ENCODE measurements around the gene ZGPAT. TPM values are rescaled to one million over a fixed set of nuclear protein-coding genes. Genes with fewer than 3 reads are reported as not detected.

ZGPAT gene
- total RNA-seq, 6 donors from 2014 or later: 24.8 to 70.2 (median 36.8) TPM

DNA sequence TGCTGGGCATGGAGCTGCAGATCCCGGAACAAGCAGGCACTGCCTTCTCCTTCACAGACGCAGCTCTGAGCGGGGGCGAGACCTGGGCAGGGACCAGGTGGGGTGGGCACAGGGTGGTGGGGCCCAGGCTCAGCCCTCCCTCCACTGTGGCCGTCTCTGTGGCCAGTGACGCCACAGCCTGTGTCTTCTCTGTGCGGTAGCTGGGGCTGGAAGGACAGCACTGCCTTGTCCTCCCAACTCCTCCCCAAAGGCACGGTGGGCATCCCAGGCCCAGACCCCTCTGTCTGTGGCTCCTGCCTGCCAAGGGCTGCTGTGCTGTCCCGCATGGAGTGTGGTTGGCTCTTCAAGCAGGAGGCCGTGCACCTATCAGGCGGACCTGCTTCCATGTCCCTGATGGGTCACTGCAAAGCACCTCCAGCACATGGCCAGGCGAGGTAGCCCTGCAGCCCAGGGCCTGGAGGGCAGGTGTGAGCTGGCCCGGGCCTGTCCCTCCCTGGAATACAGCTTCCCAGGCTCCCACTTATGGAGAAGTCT lies 26.2 kb upstream of the ZGPAT start:
- no peak overlapping the region for H3K4me3 ChIP-seq
- peak overlapping the region in 3 of 4 donors; percentile 38 to 68 (median 66) for H3K27ac ChIP-seq
- H3K27me3 ChIP-seq: no peaks in the 10 kb centered on the region
- no peaks in the 10 kb centered on the region for H3K9me3 ChIP-seq
- peaks cover 0 to 36% (median 10%) of the 10 kb centered on the region in 4 donors for H3K36me3 ChIP-seq
- no peak for TF ChIP-seq EP300 (IDR thresholded peaks at IDR 0.05)
- TF ChIP-seq POLR2A (IDR thresholded peaks at IDR 0.05): no peak
- TF ChIP-seq POLR2AphosphoS5 (IDR thresholded peaks at IDR 0.05): no peak
- TF ChIP-seq, protein P1, sequence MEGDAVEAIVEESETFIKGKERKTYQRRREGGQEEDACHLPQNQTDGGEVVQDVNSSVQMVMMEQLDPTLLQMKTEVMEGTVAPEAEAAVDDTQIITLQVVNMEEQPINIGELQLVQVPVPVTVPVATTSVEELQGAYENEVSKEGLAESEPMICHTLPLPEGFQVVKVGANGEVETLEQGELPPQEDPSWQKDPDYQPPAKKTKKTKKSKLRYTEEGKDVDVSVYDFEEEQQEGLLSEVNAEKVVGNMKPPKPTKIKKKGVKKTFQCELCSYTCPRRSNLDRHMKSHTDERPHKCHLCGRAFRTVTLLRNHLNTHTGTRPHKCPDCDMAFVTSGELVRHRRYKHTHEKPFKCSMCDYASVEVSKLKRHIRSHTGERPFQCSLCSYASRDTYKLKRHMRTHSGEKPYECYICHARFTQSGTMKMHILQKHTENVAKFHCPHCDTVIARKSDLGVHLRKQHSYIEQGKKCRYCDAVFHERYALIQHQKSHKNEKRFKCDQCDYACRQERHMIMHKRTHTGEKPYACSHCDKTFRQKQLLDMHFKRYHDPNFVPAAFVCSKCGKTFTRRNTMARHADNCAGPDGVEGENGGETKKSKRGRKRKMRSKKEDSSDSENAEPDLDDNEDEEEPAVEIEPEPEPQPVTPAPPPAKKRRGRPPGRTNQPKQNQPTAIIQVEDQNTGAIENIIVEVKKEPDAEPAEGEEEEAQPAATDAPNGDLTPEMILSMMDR (IDR thresholded peaks at IDR 0.05): no peak
- DNase-seq (peak in 1 of 2 donors; percentile 62), ATAC-seq (ENCODE audit: low FRiP score in 2 of 2) (no peak)
- peaks cover 10 to 28% (median 17%) of the 10 kb centered on the region in 4 donors for H3K4me1 ChIP-seq
- 97 to 100% methylated on average over 5 to 12 of the region's 13 CpGs for WGBS, 2 donors

DNA sequence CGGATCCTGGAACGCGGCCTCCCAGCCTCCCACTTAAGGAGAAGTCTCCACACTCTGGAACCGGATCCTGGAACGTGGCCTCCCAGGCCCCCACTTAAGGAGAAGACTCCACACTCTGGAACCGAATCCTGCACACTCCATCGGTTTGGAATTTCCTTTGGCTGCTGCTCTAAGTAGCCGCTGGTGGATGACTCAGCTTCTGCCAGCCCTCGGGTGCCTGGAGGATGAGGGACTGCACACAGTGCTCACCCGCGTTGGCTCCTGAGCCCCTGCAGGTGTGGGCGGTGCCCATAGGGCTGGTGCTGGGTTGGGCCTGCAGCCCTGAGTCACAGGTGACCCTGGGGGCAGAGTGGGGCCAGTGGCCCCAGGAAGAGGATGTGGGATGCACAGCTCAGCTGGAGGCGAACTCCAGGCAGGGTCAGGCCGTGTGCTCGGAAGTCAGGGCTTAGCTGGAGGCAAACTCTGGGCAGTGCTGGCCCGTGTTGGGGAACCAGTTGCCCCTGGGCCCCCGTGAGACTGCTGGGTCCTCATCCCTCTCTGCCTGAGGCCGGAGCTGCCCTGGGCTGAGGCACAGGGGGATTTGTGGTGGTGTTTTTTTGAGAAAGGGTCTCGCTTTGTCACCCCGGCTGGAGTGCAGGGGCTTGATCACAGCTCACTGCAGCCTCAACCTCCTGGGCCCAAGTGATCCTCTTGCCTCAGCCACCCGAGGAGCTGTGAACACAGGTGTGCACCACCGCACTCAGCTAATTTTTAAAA lies 25.3 kb upstream of the ZGPAT start:
- Histone ChIP-seq H3K27me3 (no peaks in the 10 kb centered on the region), H3K4me3 (no peak overlapping the region), H3K4me1 (peaks cover 19 to 37% (median 25%) of the 10 kb centered on the region in 4 donors), H3K36me3 (peaks cover 0 to 30% (median 7%) of the 10 kb centered on the region in 4 donors), H3K27ac (peak overlapping the region; percentile 25 to 68 (median 52)), H3K9me3 (no peaks in the 10 kb centered on the region)
- ATAC-seq (ENCODE audit: low FRiP score in 2 of 2): peak; percentile 63 to 77
- peak; percentile 52 to 82 for DNase-seq
- TF ChIP-seq EP300 (IDR thresholded peaks at IDR 0.05): no peak
- peak in 1 of 2 donors; percentile 41 for TF ChIP-seq POLR2AphosphoS5 (IDR thresholded peaks at IDR 0.05)
- TF ChIP-seq, protein P1 (IDR thresholded peaks at IDR 0.05): no peak
- WGBS, 2 donors: 78 to 88% methylated on average over 21 to 22 of the region's 22 CpGs

DNA sequence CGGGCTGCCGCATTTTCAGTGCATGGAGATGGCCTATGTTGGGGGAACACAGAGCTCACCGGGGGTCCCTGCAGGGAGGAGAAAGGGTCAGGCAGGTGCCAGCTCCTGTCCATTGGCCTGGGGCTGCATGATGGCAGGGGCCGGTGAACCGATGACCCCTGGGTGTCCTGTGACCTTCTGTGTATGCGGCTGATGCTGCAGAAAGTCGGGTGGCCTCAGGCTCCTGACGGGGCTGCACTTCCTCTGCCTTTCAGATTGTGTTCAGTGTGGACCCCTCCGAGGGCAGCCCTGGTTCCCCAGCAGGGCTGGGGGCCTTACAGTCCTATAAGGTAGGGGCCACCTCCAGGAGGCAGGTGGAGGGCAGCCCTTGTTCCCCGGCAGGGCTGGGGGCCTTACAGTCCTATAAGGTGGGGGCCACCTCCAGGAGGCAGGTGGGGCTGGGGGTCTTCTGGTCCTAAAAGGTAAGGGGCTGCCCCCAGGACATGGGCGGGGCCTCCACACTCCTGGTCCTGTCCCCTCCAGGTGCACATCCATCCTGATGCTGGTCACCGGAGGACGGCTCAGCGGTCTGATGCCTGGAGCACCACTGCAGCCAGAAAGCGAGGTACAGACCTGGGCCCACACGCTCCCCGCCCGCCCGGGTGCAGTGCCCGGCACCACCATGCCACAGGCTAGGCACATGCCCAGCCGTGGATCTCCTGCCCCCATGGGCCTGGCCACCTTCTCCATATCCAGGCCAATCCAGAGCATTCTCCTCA lies 22.4 kb upstream of the ZGPAT start:
- no peak overlapping the region for H3K4me3 ChIP-seq
- no peaks in the 10 kb centered on the region for H3K27me3 ChIP-seq
- H3K4me1 ChIP-seq: peaks cover 43 to 55% (median 46%) of the 10 kb centered on the region in 4 donors
- H3K36me3 ChIP-seq: peaks cover 0 to 7% (median 0%) of the 10 kb centered on the region in 4 donors
- no peaks in the 10 kb centered on the region for H3K9me3 ChIP-seq
- peak in 1 of 2 donors; percentile 78 for DNase-seq
- peak overlapping the region; percentile 90 to 96 (median 91) for H3K27ac ChIP-seq
- 87 to 93% methylated on average over 8 to 21 of the region's 21 CpGs for WGBS, 2 donors
- ATAC-seq (ENCODE audit: low FRiP score in 2 of 2): no peak
- TF ChIP-seq POLR2AphosphoS5 (IDR thresholded peaks at IDR 0.05) (no peak), EP300 (IDR thresholded peaks at IDR 0.05) (no peak), POLR2A (IDR thresholded peaks at IDR 0.05) (no peak)
- TF ChIP-seq, protein P1 (IDR thresholded peaks at IDR 0.05): no peak

DNA sequence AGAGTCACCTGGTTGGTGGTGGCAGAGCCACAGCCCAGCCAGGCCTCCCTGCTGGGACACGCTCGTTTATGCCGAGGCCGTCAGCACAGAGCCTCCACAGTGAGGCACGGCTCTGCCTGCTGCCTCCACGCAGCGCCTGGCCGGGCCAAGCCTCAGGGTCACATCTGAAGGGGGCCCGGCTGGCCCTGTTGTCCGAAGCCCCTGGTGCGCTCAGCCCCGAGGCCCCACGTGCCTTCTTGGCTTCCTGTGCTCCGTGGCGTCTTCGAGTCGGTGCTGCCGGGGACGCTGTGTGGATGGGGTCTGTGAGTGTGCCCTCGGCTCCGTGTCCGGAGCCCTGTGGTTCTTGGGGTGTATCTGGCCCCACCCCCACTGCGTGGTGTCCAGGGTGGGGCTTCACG lies 21.7 kb upstream of the ZGPAT start:
- 93% methylated on average over 20 of the region's 24 CpGs; no CpG with 5 or more reads in 1 of the 2 donors for WGBS, 2 donors
- peak overlapping the region; percentile 90 to 96 (median 91) for H3K27ac ChIP-seq
- TF ChIP-seq POLR2AphosphoS5 (IDR thresholded peaks at IDR 0.05) (no peak), POLR2A (IDR thresholded peaks at IDR 0.05) (no peak), EP300 (IDR thresholded peaks at IDR 0.05) (no peak)
- TF ChIP-seq, protein P1 (IDR thresholded peaks at IDR 0.05): no peak
- no peaks in the 10 kb centered on the region for H3K27me3 ChIP-seq
- H3K4me3 ChIP-seq: no peak overlapping the region
- DNase-seq (peak in 1 of 2 donors; percentile 86), ATAC-seq (ENCODE audit: low FRiP score in 2 of 2) (no peak)
- H3K4me1 ChIP-seq: peaks cover 44 to 56% (median 46%) of the 10 kb centered on the region in 4 donors
- H3K9me3 ChIP-seq: no peaks in the 10 kb centered on the region
- peaks cover 0 to 5% (median 0%) of the 10 kb centered on the region in 4 donors for H3K36me3 ChIP-seq

Data from upper lobe of left lung (tissue), 6 donors.